HG02938 (cell line): Measurements from ENCODE around the gene PHOSPHO2.

ENCODE experiments used
- ATAC-seq: cut with Tn5 transposase; IDR thresholded peaks from one replicate; pipeline ENCODE4 v1.9.1; 2021; ENCODE audit warnings: mild to moderate bottlenecking, moderate library complexity; ENCODE audit not compliant: unreplicated experiment

PHOSPHO2 gene

DNA sequence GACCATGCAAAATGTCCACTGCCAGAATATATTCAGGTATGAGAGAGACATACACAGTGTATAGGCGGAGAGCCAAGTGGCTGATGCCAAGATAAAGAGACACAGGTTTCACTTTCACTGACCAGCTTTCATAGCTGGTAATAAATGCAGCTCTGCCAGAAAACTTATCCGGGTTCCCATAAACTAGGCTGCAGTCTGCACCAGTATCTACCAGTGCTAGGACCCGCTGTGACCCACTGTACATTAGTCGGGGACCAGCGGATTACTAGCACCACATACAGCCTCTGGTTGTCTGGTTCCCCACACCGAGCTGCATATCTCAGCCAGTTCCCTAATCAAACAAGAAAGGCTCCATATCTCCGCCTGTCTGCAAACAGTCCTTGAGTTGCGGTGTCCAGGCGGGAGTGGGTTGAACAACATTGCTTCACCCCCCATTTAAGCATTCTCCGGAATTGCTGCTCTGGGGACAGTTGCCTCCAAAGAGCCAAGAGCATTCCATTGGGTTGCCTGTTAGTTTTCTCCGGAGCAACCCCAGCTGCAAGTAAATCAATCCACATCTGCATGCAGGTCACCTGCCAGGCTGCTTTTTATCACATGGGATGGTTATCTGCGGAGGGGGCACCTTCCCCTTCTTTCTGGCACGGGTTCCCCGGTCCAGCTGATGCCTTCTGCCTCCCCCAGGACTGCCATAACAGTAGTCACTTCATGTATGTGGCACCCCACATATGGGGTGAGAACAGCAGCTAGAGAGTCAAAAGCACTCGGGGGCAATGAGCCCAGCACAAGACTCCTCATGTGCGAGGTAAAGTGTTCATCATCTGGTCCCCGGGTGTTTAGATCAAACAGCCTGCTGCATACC, 21.3 kb downstream of the PHOSPHO2 start:
- ATAC-seq = no peak

DNA sequence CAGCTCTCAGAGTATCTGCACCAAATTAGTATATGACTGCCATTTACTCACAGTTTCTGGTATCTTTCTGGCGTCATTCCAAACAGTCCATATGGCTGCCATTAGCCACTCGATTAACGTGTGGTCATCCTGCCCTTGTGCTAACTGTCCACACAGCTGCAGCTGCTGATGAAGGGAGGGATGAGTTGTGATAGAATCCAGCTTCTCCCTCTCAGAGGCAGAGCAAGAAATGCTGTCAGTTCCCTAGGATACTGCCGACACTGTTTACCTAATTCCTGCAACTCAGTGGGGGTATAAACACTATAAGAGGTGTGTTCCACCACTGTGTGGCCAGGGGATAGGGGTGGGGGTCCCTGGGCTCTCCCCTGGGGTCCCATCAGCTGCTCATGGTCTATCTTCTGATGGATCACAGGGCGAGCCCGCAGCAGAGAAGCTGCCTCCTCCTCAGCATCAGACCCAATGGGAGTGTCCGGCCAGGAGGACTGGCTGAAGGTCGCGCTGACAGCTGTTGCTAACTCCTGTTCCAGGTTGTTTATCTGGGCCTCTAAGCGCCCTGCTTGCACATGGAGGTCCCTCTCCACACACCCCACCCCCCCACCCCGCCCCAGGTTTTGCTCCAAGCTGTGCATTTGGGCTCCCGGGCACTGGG, 22.1 kb downstream of the PHOSPHO2 start:
- no peak for ATAC-seq

DNA sequence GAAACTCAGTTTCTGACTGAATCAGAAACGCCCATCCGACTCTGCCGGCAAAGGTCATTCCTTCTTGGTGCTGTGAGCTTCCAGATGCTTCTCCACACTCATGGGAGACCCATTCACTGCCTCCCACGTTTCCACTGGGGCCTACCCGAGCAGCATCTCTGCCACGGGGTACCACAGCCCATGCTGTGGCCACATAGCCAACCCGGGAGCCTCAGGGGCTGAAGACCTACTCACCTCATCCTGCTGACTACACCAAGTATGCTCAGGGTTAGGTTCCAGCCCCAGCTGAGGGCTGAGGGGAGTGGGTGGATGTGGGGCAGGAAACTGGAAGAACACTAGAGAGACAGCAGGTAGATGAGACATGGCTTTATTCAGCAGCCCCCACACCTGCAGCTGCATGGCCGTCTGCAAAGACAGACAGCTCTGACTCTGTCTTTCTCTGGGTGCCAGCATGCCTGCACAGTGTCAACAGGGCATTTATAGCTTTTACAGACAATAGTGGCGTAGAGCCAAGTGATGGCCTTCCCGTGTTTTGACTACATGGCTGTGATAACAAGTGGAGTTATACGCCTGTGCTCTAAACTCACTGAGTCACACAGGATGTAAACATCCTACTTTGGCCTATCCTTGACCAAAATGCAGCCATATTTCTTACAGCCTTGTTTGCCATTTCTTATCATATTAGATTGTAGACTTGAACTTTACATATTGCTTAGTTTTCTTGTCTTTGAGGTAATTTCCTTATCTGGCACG, 22.8 kb downstream of the PHOSPHO2 start:
- no peak for ATAC-seq

DNA sequence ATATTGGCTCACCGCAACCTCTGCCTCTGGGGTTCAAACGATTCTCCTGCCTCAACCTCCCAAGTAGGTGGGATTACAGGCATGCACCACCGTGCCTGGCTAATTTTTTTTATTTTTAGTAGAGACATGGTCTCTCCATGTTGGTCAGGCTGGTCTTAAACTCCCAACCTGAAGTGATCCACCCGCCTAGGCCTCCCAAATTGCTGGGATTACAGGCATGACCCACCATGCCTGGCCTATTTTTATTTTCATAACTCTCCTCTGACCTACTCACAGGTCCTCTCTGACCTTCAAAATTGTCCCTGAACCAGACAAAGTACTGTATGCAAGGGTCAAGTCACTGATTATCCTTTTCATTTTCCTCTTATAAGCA, 23.4 kb downstream of the PHOSPHO2 start:
- ATAC-seq = no peak

DNA sequence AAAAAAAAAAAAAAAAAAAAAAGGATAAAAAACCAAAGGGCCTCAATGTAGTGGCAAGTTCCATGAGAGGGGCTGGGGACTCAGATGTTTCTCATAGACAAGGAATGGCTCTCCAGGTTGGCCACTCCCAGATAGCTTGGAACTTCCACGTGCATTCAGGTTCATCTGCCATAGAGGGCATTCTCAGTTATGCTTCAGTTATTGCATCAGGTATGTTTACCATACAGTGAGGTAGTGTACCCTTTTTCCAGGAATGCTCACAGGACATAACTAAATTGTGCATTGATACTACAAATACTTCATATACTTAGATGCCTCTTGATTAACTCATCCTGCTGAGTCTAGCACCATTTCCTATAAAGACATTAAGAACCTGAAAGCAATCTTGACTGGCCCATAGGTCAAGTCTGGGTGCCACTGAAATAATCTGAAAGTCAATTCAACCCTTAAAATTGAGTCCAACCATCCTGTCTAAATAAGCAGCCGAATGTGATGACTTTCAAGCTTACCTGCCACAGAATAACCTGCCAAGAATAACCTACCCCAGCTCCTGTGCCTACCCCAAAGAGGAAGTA, 24.7 kb downstream of the PHOSPHO2 start:
- ATAC-seq = no peak

DNA sequence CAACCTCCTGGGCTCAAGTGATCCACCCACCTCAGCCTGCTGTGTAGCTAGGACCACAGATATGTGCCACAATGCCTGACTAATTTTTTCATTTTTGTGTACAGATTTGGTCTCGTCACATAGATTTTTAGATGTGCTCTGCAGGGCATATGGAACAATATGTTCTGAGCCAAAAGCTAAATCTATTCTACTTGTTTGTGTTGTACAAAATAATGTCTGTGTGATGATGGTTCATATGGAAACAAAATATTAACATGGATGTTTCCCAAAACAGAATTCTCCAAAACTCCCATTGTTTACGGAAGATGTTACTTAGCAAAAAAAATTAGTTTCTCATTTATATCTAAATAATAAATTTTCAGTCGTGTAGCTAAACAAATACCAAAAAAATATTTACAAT, 26.7 kb downstream of the PHOSPHO2 start:
- no peak for ATAC-seq

DNA sequence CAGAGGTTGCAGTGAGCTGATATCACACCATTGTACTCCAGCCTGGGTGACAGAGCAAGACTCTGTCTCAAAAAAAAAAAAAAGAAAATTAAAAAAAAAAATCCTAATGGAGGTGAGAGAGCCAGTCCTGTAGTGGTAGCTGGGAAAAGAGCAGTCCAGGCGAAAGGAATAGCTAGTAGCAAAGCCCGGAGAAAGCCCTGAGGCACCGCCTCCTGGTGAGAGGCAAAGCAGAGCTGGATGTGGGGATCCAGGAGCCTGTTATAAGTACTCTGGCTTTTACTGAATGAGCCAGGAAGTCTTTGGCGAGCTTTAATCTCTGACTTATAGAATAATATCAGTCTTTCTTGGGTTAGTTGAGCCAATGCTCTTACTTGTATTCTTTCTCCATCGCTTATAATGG, 32.8 kb downstream of the PHOSPHO2 start:
- no peak for ATAC-seq

DNA sequence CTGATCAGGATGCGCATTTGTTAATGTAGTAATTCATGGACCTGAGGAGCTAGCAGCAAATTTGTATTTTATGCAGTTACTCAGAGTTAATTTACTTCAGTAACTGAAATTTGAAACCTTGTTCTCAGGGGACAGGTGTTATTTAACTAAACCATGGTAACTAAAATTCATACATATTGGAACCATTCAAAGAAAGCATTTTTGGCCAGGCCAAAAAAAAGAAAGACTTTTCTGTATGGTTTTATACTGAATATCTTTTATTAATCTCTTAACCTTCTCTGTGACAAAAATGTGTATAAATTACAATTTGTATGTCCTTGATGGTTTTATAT, 35.0 kb downstream of the PHOSPHO2 start:
- ATAC-seq = no peak

DNA sequence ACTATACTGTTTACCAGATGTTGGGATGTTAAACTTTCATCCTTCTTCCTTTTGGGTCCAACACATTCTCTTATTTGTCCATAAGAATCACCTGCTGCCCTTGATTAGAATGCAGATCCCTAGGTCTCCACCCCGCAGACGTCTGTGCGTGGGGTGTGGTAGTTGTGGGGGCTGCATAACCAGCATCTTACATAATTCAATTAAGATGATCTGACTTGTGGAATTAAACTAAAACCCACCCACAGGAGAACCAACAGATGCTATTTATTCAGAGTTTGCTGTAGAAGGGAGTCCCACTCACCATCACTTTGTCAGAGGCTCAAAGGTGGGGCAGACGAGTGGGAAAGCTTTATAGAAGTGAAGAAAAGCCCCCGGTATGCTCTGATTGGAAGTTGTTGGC, 37.8 kb downstream of the PHOSPHO2 start:
- no peak for ATAC-seq

DNA sequence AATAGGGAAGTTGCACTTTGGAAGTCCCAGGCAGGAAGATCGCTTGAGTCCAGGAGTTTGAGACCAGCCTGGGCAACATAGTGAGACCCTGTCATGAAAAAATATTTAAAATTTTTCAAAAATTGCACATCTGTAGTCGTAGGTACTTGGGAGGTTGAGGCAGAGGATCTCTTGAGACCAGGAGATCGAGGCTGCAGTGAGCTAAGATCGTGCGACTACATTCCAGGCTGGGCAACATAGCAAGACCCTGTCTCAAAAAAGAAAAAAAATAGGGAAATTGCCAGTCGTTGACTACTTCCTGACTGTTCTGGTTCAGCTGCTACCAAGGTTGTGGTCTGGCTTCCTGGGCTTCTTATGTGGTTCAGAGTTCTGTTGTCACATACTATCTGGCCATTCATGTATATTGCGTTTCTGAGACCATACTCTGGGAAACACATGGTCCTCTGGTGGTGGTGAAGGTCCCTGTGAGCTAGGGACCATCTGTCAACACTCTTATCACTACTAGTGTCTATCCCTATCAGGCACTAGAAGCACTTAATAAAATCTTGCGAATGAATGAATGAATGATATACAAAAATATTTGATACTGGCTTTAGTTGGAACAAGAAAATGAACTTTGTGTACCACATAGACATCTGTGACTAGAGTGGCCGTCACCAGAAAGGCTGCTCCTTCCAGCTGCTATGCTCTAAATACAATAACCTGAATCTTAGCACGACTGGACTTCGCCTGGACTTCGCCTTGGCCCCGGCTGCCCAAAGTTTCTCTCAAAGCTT, 38.5 kb downstream of the PHOSPHO2 start:
- no peak for ATAC-seq

DNA sequence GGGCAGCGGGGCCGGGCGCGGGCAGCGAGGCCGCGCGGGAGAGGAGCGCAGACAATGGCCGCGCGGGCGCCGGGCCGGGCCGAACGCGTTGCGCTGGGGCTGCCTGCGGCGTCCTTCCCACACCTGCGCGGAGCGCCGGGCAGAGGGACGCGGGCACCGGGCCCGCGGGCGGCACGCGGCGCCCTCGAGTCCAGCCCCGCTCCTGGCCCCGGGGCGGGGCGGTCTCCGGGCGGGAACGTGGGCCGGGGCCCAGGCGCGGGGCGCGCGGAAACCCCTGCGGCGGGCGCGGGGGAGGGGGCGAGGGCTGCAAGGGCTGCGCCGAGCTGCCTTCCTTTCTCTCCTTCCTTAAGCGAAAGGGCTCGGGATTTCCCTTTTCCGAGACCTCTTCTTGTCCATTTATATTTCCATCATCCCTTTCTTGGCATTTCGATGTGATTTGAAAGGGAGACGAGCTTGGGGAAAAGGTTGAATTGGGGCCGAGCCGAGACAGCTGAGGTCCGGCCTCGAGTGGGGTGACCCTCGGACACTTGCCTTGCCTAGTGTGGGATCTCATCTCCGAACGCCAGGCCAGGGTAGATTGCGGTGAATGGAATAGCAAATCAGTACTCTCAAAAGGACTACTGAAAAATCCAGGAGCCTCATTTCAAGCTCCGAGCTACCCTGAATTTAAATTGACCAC, 40.0 kb downstream of the PHOSPHO2 start:
- peak; percentile 33 for ATAC-seq

DNA sequence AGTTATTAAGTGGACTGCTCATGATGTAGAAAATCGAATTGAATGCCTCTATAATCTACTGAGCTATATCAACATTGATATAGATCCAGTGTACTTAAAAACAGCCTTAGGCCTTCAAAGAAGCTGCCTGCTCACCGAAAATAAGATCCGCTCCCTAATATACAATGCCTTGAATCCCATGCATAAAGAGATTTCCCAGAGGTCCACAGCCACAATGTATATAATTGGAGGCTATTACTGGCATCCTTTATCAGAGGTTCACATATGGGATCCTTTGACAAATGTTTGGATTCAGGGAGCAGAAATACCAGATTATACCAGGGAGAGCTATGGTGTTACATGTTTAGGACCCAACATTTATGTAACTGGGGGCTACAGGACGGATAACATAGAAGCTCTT, 41.4 kb downstream of the PHOSPHO2 start:
- no peak for ATAC-seq

DNA sequence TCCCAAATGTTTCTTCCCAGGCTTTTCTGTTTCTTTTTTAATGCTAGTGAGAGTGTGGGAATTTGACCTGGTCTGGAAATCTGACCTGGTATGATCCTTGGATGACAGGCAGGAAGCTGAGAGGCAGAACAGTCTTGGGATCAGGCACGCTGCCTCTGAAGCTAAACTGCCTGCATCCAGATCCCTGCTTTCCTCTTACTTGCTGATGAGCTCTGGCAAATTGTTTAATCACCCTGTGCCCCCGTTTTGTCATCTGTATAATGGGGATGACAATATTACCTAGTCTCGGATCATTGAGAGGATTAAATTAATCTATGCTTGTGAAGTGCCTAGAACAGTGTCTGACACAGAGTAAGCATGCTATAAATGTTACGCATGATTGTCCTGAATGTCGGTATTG, 42.6 kb downstream of the PHOSPHO2 start:
- ATAC-seq = no peak

DNA sequence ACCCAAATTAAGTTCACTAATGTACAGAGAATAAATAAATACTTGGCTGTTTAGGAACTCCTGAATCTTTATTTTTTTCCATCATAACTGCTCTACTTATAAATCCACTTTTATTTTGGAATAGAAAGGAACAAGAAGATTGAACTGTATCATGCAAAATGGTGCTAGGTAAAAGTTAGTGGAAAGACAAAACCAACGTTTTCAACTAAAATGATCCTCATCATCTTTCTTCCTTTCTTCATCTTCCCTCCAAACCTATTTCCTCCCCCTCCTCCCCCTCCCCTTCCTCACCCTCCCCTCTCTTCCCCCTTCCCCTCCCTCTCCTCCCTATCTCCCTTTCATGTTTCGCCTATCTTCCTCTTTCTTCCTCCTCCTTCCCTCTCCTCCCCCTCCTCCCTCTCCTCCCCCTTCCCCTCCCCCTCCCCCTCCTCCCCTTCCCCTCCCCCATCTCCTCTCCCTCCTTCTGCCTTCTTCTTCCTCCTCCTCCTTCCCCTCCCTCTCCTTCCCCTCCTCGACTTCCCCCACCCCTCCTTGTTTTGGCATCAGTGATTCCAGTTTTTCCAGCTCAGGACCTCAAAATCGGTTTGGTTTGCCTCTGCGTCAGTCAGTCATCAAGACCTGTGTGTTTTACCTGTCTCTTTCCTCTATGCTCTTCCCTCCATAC, 44.4 kb downstream of the PHOSPHO2 start:
- ATAC-seq = no peak

DNA sequence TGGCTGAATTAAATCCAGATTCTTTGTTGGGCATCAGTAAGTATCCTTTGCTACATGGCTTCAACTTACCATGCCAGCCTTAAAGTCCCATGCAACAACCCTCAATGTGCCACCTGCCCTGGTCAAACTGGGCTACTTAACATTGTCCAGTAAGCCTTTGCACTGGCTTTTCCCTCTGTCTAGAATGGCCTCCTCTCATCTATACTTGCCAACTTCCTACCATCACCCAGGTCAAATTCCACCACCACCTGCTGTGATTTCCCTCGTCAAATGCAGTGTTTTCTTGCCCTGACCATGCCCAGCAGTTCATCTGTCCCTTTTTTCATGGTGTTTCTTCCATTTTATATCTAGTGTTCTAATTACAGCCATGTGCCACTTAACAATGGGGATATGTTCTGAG, 45.1 kb downstream of the PHOSPHO2 start:
- no peak for ATAC-seq

DNA sequence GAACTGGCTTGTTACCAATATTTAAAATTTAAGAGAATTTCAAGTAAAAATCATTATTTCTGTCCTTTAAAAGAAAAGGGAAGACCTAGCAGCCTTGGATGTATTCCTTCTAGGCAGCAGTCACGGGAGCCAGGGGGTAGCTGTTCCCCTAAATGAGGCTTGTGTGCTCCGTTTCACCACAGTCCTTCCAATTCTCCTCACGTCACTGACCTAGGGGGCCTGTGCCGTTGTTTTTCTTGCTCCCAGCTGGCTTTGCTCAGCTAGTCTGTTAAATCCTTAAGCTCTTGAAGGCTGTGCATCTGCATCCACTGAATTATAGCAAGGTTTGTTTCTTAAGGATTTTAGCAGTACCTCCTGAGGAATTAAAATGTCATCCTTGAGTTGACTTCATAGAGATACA, 49.3 kb downstream of the PHOSPHO2 start:
- ATAC-seq = no peak

DNA sequence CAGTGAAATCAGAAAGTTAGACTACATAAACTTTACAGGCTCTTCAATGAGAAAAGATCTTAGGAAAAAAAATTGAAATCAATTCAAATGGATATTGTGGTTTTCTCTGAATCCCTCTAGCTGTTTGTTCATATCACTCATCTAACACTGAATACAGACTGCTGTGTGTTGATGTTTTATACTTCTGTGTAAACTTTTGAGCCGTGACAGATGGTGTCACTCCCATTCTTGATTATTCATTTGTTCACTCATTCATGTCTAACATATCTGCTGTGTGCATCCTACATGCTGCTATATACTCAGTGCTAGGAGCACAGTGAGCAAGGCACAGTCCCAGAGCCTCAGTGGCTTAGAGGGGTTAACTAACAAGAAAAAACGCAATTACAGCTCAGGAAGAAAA, 52.0 kb downstream of the PHOSPHO2 start:
- ATAC-seq = no peak

DNA sequence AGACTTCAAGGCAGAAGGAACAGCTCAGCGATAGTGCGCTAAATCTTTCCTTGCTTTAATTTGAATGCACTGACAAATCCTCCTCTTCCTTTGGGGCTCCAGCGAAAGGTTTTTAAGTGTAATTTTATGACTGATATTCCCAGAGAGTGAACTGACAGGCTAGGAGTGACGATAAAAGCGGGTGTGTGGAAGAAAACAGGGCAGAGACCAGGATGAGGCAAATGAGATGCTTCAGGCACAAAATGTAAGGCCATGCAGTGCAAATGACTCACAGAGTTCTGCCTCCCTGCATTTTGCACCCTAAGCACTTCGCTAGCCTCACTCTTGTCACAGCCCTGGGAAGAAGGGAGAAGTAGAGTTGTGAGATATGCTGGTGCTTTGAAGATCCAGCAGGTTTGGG, 54.0 kb downstream of the PHOSPHO2 start:
- no peak for ATAC-seq
